ENCODE results near the gene USP10. TPM values are rescaled to one million over a fixed set of nuclear protein-coding genes. Genes with fewer than 3 reads are reported as not detected.
"Not testable (repeated sequence)": the region's sequence is repeated elsewhere in the genome, so short reads cannot be mapped to it uniquely, and the experiment has no call there.

USP10 gene
- total and polyA plus RNA-seq, 2 donors (not counting 1 experiment from before 2014, with no cell fraction given) = 48.9 to 134 TPM

DNA sequence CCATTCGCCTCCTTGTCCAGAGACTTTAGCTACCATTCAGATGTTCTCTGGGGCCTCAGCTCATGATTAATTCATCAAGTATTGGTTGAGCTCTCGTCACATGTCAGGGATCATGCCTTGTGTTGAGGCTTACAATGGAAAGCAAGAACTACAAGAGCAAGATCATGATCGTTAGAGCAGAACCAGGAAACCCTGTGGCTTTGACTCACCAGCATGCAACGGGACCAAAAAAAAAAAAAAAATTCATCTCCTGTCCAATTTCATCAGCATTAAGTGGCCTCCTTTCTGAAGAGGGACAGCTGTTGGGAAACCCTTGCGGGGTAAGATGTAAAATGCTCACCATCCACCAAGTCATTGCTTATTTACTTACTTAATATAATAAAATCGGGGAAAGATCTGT, 12.1 kb upstream of the USP10 start:
- Histone ChIP-seq H3K27me3 (replicated peaks in 1 of 4; ENCODE audit: control extremely low read depth in 1 of 4, control insufficient read depth in 3 of 4, insufficient read depth in 4 of 4, low read length in 3 of 4) (no peaks in the 10 kb centered on the region), H2AFZ (ENCODE audit: insufficient read depth, low read depth, low read length, poor library complexity, severe bottlenecking) (no peak overlapping the region), H4K20me1 (ENCODE audit: control insufficient read depth, insufficient read depth, low read length, poor library complexity, severe bottlenecking) (no peaks in the 10 kb centered on the region), H3K4me3 (ENCODE audit: control extremely low read depth in 1 of 5, extremely low read depth in 1 of 5, insufficient read depth in 1 of 5, low read depth in 2 of 5, low read length in 4 of 5) (no peak overlapping the region), H3K4me2 (replicated peaks; ENCODE audit: low read depth, low read length, poor library complexity, severe bottlenecking) (peak overlapping the region; percentile 66), H3K27ac (ENCODE audit: low read length in 2 of 2) (no peak overlapping the region), H3K4me1 (ENCODE audit: control insufficient read depth in 2 of 2, insufficient read depth in 2 of 2, low read length in 2 of 2) (peaks cover 10 to 17% of the 10 kb centered on the region in 2 donors), H3K9ac (ENCODE audit: low read length) (no peak overlapping the region), H3K79me2 (ENCODE audit: control insufficient read depth, insufficient read depth, low read length) (no peaks in the 10 kb centered on the region), H3K9me3 (ENCODE audit: control extremely low read depth in 1 of 3, control insufficient read depth in 2 of 3, insufficient read depth in 1 of 3, low read length in 2 of 3) (peaks cover 0 to 5% (median 0%) of the 10 kb centered on the region in 3 donors), H3K36me3 (replicated peaks in 1 of 2; ENCODE audit: control extremely low read depth in 1 of 2, control insufficient read depth in 1 of 2, extremely low read depth in 1 of 2, insufficient read depth in 2 of 2, low read length in 1 of 2) (no peaks in the 10 kb centered on the region)
- Mint-ChIP-seq H3K9me3 (ENCODE audit: insufficient read depth) (no peaks in the 10 kb centered on the region), H3K4me1 (peaks cover 21% of the 10 kb centered on the region), H3K4me3 (peak overlapping the region; percentile 74), H3K27ac (peak overlapping the region; percentile 85), H3K27me3 (peaks cover 7% of the 10 kb centered on the region)
- peak; percentile 72 for DNase-seq
- intact Hi-C loops (cut with micrococcal nuclease) = loop anchor here (1.0 kb wide), 1 partner anchor 13 kb away; no protein-coding TSS in a partner anchor
- 0% methylated on average over 3 of the region's 6 CpGs for WGBS (ENCODE audit: insufficient coverage)
- TF ChIP-seq, protein P1, sequence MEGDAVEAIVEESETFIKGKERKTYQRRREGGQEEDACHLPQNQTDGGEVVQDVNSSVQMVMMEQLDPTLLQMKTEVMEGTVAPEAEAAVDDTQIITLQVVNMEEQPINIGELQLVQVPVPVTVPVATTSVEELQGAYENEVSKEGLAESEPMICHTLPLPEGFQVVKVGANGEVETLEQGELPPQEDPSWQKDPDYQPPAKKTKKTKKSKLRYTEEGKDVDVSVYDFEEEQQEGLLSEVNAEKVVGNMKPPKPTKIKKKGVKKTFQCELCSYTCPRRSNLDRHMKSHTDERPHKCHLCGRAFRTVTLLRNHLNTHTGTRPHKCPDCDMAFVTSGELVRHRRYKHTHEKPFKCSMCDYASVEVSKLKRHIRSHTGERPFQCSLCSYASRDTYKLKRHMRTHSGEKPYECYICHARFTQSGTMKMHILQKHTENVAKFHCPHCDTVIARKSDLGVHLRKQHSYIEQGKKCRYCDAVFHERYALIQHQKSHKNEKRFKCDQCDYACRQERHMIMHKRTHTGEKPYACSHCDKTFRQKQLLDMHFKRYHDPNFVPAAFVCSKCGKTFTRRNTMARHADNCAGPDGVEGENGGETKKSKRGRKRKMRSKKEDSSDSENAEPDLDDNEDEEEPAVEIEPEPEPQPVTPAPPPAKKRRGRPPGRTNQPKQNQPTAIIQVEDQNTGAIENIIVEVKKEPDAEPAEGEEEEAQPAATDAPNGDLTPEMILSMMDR (IDR thresholded peaks at IDR 0.05) = no peak
- no peak for TF ChIP-seq EZH2 (IDR thresholded peaks at IDR 0.05; ENCODE audit: borderline replicate concordance, insufficient read depth, low read depth, low read length, poor library complexity, severe bottlenecking)
- ATAC-seq (ENCODE audit: low read depth) = peak; percentile 97
- ChIA-PET CTCF (interaction anchor here (0.7 to 4.5 kb wide), 9 partner anchors 13 to 182 kb away, joined by 3 to 24 read pairs (median 4); no protein-coding TSS in a partner anchor), POLR2A (interaction anchor here (1.1 to 1.8 kb wide), 2 partner anchors 11 to 24 kb away, joined by 3 to 7 read pairs; no protein-coding TSS in a partner anchor)

DNA sequence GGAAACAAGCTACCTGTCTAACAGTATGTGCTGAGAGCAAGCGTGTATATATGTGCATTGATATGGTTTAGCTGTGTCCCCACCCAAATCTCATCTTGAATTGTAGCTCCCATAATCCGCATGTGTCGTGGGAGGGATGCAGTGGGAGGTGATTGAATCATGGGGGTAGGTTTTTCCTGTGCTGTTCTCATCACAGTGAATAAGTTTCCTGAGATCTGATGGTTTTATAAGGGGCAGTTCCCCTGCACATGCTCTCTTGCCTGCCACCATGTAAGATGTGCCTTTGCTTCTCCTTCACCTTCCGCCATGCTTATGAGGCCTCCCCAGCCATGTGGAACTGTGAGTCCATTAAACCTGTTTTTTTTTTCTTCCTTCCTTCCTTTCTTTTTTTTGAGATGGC, 11.6 kb upstream of the USP10 start:
- H3K36me3 ChIP-seq (replicated peaks in 1 of 2; ENCODE audit: control extremely low read depth in 1 of 2, control insufficient read depth in 1 of 2, extremely low read depth in 1 of 2, insufficient read depth in 2 of 2, low read length in 1 of 2); DNase-seq; H3K27me3 Mint-ChIP-seq; H3K4me3 ChIP-seq (ENCODE audit: control extremely low read depth in 1 of 5, extremely low read depth in 1 of 5, insufficient read depth in 1 of 5, low read depth in 2 of 5, low read length in 4 of 5); H3K9me3 ChIP-seq (ENCODE audit: control extremely low read depth in 1 of 3, control insufficient read depth in 2 of 3, insufficient read depth in 1 of 3, low read length in 2 of 3); H3K79me2 ChIP-seq (ENCODE audit: control insufficient read depth, insufficient read depth, low read length); H2AFZ ChIP-seq (ENCODE audit: insufficient read depth, low read depth, low read length, poor library complexity, severe bottlenecking); ATAC-seq (ENCODE audit: low read depth); H3K27me3 ChIP-seq (replicated peaks in 1 of 4; ENCODE audit: control extremely low read depth in 1 of 4, control insufficient read depth in 3 of 4, insufficient read depth in 4 of 4, low read length in 3 of 4); intact Hi-C loops (cut with micrococcal nuclease); H3K27ac ChIP-seq (ENCODE audit: low read length in 2 of 2); H3K9me3 Mint-ChIP-seq (ENCODE audit: insufficient read depth); H3K4me3 Mint-ChIP-seq; H4K20me1 ChIP-seq (ENCODE audit: control insufficient read depth, insufficient read depth, low read length, poor library complexity, severe bottlenecking); H3K9ac ChIP-seq (ENCODE audit: low read length); H3K27ac Mint-ChIP-seq: not testable (repeated sequence)
- peaks cover 21% of the 10 kb centered on the region for H3K4me1 Mint-ChIP-seq
- ChIA-PET CTCF (interaction anchor here (0.7 to 4.5 kb wide), 7 partner anchors 13 to 182 kb away, joined by 3 to 24 read pairs (median 5); no protein-coding TSS in a partner anchor), POLR2A (interaction anchor here (1.8 kb wide), 1 partner anchor 24 kb away, joined by 7 read pairs; no protein-coding TSS in a partner anchor)
- Histone ChIP-seq H3K4me1 (ENCODE audit: control insufficient read depth in 2 of 2, insufficient read depth in 2 of 2, low read length in 2 of 2) (peaks cover 10 to 17% of the 10 kb centered on the region in 2 donors), H3K4me2 (replicated peaks; ENCODE audit: low read depth, low read length, poor library complexity, severe bottlenecking) (peak overlapping the region; percentile 66)
- 94% methylated on average over 2 of the region's 4 CpGs for WGBS (ENCODE audit: insufficient coverage)

Measured in B cell (primary cell).